Measurements from ENCODE around the gene STARD3. TPM values are rescaled to one million over a fixed set of nuclear protein-coding genes. Genes with fewer than 3 reads are reported as not detected.

The STARD3 gene
- total and polyA plus RNA-seq, 7 donors, result 21.0 to 59.2 (median 37.0) TPM

GRCh38 chr17:39595928-39596510, 40.9 kb upstream of the STARD3 start:
- no peak for DNase-seq
- H3K27ac ChIP-seq, result no peak overlapping the region
- TF ChIP-seq POLR2A (IDR thresholded peaks at IDR 0.05) (no peak), POLR2AphosphoS5 (IDR thresholded peaks at IDR 0.05) (no peak), CTCF (IDR thresholded peaks at IDR 0.05) (no peak), EP300 (IDR thresholded peaks at IDR 0.05) (no peak)
- 17 to 26% methylated on average over 11 of the region's 11 CpGs for WGBS, 2 donors
- H3K27me3 ChIP-seq, result peaks cover 40 to 96% (median 65%) of the 10 kb centered on the region in 3 donors
- peaks cover 0 to 18% (median 14%) of the 10 kb centered on the region in 4 donors for H3K4me1 ChIP-seq
- no peaks in the 10 kb centered on the region for H3K9me3 ChIP-seq
- intact Hi-C loops (cut with DNase I), result no loop called here
- H3K36me3 ChIP-seq, result no peaks in the 10 kb centered on the region
- no peak overlapping the region for H3K4me3 ChIP-seq

GRCh38 chr17:39596543-39597267, 40.2 kb upstream of the STARD3 start:
- WGBS, 2 donors, result 5 to 8% methylated on average over 47 of the region's 47 CpGs
- TF ChIP-seq CTCF (IDR thresholded peaks at IDR 0.05) (no peak), POLR2A (IDR thresholded peaks at IDR 0.05) (no peak), POLR2AphosphoS5 (IDR thresholded peaks at IDR 0.05) (no peak), EP300 (IDR thresholded peaks at IDR 0.05) (no peak)
- DNase-seq, result no peak
- Histone ChIP-seq H3K27ac (no peak overlapping the region), H3K36me3 (no peaks in the 10 kb centered on the region), H3K9me3 (no peaks in the 10 kb centered on the region), H3K4me3 (no peak overlapping the region), H3K27me3 (peaks cover 47 to 98% (median 72%) of the 10 kb centered on the region in 3 donors), H3K4me1 (peaks cover 0 to 18% (median 14%) of the 10 kb centered on the region in 4 donors)
- intact Hi-C loops (cut with DNase I), result no loop called here

- DNase-seq, result no peak
- H3K4me1 ChIP-seq, result peaks cover 0 to 18% (median 14%) of the 10 kb centered on the region in 4 donors
- H3K36me3 ChIP-seq, result no peaks in the 10 kb centered on the region
- H3K9me3 ChIP-seq, result no peaks in the 10 kb centered on the region
- no peak overlapping the region for H3K27ac ChIP-seq
- 9 to 10% methylated on average over 22 of the region's 22 CpGs for WGBS, 2 donors
- intact Hi-C loops (cut with DNase I), result no loop called here
- no peak overlapping the region for H3K4me3 ChIP-seq
- TF ChIP-seq POLR2A (IDR thresholded peaks at IDR 0.05) (no peak), CTCF (IDR thresholded peaks at IDR 0.05) (no peak), EP300 (IDR thresholded peaks at IDR 0.05) (no peak), POLR2AphosphoS5 (IDR thresholded peaks at IDR 0.05) (no peak)
- H3K27me3 ChIP-seq, result peaks cover 51 to 98% (median 80%) of the 10 kb centered on the region in 3 donors
Measured at GRCh38 chr17:39597372-39598046, 39.4 kb upstream of the STARD3 start.

GRCh38 chr17:39598047-39598481, 38.9 kb upstream of the STARD3 start:
- H3K9me3 ChIP-seq, result no peaks in the 10 kb centered on the region
- no peaks in the 10 kb centered on the region for H3K36me3 ChIP-seq
- peaks cover 0 to 18% (median 14%) of the 10 kb centered on the region in 4 donors for H3K4me1 ChIP-seq
- TF ChIP-seq POLR2A (IDR thresholded peaks at IDR 0.05), result no peak
- TF ChIP-seq CTCF (IDR thresholded peaks at IDR 0.05), result no peak
- TF ChIP-seq EP300 (IDR thresholded peaks at IDR 0.05), result no peak
- TF ChIP-seq POLR2AphosphoS5 (IDR thresholded peaks at IDR 0.05), result no peak
- H3K27me3 ChIP-seq, result peaks cover 51 to 100% (median 85%) of the 10 kb centered on the region in 3 donors
- DNase-seq, result no peak
- no peak overlapping the region for H3K4me3 ChIP-seq
- WGBS, 2 donors, result 9 to 12% methylated on average over 13 of the region's 13 CpGs
- intact Hi-C loops (cut with DNase I), result no loop called here
- H3K27ac ChIP-seq, result no peak overlapping the region

Data from sigmoid colon (tissue), 7 donors.